GM18870 (cell line): Measurements from ENCODE around the gene CROCC2.

ENCODE experiments used
- ATAC-seq: cut with Tn5 transposase; IDR thresholded peaks from one replicate; pipeline ENCODE4 v1.9.1; 2021; ENCODE audit warnings: moderate library complexity; ENCODE audit not compliant: unreplicated experiment

Gene CROCC2

DNA sequence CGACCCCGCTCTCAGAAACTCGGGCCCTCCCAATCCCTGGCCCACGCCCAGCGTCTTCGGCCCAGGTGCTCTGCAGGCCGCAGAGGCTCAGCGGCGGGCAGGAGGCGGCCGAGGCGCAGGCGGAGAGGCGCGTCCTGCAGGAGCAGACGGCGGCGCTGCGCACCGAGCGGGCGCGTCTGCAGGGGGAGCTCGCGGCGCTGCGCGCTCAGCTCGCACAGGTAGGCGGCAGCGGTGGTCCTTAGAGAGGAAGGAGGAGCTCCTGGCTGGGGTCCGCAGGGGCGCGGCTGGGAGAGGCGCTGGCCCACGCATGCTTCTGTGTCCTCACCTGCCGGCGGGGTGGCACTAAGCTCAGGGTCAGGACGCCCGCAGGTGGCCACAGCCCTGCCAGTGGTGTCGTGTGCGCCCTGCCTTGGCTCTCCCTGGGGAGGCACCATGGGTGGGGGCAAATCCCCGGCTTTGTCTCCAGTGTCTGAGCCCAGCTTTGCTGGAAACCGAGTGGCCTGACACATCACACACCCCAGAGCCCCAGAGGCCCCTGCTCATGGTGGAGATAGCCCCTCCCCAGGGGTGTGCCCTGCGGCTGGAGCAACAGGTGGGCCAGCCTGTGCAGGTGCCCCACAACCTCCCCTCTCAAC is 77.3 kb downstream of the CROCC2 start:
- ATAC-seq, result no peak

DNA sequence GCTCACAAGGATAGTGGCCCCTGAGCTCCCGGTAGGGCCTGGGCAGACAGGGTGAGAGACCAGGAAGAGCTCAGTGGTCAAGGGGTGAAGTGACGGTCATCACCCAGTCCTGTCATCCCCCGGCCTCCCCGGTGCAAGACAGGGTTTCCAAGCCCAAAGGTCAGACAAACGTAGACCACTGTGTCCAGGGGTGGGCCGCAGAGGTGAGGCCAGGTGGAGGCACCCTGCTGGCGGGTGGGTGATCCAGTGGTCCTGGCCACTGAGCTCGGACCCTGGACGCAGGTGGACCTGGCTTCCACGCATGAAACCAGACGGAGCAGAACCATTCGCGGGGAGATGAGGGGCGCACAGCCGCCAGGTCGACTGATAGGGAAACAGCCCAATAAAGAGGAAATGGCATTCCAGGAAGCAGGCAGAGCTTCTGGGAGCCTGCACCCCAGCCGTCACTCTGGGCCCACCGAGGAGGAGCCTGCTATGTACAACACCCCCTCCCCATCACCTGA is 77.9 kb downstream of the CROCC2 start:
- ATAC-seq, result no peak

DNA sequence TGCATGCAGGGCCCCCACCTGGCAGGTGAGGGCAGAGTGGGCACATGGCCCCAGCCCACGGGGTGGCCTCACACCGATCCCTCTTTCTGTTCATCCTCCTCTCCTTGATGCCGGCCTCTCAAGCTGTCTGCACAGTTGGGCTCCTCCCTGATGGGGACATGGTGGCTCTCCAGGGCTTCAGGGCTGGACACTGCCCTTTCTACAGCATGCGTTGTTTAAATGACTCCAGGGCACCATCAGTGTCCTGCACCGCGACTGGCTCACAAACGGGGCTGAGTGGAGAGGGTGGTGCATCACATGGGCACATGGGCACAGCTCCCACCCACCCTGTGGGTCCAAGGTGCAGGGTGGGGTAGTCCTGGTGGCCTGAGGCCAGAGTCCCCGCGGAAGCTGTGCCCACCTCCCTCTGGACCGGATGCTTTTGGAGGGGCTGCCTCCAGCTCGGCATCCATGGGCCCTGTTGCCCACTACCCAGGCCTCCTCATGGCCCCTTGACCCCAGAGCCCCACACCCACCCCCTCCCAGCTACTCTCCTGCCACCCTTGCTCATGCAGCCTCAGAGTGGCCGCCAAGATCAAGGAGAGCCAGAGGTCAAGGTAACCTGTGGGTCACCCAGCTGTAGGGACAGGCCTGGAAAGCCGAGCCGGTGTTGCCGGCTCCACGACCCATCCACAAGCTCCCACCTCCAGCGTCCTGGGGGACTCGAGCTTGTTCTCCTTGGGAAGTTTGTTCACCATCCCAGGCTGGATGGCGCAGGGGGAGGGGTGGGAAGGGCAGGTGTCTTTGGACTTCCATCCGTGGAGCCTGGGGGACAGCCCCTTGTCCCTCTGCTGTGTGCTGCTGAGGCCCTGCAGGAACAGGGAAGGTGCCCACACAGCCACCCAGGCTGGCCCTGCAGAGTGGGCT is 80.0 kb downstream of the CROCC2 start:
- ATAC-seq, result no peak

DNA sequence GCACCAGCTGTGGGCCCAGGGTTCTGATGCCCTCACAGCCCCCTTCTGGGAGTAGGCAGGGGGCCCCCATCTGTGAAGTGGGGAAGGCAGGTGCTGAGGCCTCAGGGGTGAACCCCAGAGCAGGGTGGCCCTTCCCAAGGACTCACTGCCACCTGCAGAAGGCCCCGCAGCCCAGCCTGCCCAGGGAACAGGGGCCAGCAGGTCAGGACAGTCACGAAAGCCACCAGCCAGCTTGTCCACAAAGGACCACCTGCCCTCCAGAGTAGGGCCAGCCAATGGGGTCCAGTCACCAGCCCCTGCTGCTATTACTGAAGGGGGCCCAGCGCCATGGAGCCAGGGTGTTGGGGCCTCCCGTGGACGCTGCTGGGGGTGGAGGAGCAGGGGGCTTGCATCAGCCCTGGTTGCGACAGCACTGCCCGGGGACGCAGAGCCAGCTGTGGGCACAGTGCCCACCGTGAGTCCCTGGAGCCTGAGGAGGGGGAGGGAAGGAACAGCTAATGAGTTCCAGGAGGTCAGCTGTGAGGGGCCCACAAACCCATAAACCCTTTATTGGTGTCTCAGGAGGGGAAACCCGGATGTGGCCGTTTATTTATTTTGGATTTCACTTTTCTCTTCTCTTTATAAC is 80.8 kb downstream of the CROCC2 start:
- ATAC-seq, result no peak

DNA sequence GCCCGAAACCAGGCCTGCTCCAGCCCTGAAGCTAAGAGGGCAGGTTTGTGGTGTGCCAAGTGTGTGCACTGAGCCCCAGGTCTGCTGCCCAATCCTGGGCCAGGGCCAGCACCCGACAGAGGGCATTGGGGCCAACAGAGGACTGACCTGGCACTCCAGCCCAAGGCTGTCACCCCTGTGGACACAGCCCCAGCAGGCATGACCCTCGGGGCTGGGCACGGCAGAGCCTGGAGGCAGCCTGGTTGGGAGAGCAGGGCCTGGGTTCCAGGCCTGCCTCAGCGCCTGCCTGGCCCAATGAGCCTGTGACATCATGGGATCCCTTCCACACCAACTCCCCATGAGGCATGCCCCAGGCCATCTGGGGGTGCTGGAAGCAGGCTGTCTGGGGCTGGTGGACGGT is 81.5 kb downstream of the CROCC2 start:
- no peak for ATAC-seq

DNA sequence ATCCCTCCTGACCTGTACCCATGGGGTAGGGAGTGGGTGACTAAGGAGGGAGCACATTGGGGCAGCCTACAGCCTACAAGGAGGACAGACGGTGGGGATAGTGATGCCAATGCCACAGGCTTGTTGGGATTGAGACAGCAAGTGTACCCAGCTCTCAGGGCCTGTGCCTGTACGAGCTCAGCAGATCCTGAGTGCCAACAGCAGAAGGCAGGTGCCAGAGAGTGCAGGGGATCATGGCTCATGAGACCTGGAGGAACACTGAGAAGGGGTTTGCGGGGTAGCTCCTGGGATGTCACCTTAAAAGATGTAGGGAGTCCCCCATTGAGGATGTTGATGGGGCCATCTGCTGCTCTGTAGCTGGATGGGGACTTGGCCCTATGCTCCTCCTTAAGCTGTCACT is 82.0 kb downstream of the CROCC2 start:
- no peak for ATAC-seq

DNA sequence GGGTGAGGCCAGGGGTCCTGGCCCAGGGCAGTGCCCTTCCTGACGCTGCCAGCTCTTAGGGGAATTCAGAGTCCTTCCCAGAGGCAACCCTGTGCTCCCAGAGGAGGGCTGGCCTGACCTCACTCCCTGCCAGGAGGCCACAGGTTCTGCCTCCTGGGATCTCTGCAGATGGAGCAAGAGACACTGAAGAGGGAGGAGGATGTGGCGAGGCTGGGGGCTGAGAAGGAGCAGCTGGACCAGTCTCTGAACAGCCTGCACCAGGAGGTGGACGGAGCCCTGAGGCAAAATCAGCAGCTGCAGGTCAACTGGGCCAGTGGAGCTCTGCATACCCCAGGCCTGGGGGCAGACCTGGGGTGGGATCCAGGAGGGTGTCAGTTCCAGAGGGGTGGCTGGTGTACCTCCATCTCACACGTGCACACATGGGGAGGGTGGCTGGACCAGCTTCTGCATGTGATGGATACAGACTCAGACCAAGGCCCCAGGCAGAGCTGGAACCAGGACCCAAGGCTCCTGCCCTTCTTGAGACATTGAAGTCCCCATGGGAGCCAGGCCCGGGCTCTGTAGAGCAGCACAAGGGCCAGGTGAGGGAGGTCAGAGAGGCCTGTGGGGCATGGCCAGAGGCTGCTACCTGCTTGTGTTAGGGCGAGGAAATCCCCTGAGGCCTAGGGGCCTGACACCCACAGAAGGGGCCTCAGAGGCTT is 82.6 kb downstream of the CROCC2 start:
- ATAC-seq, result no peak

DNA sequence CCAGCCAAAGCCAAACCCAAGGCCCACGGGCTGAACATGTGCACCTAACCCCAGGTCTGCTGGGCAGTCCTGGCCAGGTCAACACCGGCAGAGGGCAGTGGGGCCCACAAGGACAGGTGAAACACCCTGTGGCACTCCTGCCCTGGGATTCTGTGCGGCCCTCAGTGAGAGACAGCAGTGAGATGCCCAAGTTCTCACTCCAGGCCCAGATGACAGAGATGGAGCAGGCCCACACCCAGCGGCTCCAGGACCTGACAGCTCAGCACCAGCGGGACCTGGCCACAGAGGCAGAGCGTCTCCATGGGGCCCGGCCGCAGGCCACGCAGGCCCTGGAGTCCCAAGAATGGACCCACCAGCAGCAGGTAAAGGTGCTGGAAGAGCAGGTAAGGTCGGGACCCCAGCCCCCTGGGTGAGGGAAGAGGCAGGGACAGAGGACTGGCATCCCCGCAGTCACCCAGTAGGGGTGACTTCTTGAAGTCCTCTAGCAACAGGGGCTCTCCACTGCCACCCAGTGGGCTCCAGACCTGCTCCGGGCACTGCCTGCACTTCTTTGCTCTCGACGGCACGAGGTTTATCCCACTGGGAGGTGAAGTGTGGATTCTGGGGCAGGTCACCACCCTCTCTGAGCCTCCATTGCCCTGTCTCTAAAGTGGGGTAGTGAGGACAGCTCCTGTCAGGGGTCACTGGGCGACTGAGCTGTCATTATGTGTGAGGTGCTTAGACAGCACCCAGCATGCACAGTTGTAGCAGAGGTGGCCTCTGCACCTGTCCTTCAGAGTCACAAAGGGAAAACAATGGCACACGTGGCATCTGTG is 83.5 kb downstream of the CROCC2 start:
- no peak for ATAC-seq

DNA sequence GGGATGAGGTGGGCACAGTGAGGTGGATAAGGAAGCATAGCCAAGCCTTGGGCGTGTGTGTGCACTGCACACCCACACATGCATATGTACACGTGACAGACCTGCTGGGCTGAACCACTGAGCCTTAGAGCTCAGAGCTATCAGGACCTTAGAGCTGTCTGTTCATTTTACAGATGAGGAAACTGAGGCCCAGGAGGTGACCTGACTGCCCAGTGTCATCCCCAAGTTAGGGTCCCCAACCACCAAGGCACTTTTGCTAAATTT is 84.1 kb downstream of the CROCC2 start:
- ATAC-seq, result no peak

DNA sequence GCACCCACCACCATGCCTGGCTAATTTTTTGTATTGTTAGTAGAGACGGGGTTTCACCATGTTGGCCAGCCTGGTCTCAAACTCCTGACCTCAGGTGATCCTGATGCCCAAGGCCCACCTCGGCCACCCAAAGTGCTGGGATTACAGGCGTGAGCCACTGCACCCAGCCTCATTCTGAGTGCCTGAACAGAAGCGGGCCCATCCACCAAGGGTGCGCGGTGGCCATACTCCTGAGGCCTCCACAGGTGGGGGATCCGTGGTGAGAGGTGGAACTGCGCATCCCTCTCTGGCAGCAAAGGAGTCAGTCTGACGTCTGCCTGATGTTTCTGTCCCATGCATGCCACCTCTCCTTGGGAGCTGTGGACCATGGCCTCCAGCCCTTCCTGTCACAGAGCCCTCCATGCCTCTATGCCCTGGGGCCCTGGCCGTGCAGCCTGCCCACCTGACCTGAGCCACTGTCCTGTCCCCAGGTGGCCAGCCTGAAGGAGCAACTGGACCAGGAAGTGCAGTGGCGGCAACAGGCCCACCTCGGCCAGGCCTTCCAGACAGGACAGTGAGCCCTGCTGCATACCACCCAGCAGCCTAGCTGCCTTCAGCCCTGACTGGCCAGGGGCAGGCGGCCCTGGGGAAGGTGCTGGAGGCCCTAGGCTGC is 84.7 kb downstream of the CROCC2 start:
- ATAC-seq, result no peak

DNA sequence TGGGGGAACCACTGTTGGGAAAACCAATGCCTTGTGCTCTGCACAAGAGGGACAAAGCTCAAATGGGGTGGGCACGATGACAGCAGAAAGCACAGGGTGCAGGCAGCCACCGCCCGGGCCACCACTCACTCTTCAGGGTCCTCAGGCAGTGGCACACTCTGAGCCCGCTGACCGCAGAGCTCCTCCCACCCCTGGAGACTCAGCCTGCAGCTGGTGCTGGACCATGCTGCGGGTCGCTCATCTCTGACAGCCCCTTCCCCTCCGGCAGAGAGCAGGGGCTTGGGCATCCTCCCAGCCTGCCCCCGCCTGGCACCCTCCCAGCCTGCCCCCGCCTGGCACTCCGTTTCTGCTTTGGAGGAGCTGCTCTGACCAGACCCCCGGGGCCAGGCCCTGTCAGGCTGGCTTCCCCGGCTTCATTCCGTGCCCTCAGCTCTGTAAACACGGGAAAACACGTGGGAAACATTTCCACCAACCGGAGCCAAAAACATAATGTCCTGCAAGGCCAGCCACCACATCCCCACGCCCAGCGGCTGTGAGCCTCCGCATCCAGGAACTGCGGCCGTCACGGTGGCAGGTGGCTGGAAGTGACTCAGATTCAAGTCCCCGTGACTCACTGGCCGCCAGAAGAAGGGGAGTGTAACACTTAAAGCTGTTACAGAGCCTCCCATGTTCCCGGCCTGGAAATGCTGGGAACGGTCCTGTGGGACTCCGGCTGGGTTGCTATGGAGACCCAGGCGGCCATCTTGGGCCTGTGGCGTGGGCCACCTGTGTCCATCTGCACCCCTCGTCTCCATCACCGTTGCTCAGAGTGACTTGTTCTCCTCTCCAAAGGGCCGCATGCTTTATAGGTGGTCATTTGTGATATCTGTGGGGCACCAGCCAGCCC is 85.5 kb downstream of the CROCC2 start:
- no peak for ATAC-seq

DNA sequence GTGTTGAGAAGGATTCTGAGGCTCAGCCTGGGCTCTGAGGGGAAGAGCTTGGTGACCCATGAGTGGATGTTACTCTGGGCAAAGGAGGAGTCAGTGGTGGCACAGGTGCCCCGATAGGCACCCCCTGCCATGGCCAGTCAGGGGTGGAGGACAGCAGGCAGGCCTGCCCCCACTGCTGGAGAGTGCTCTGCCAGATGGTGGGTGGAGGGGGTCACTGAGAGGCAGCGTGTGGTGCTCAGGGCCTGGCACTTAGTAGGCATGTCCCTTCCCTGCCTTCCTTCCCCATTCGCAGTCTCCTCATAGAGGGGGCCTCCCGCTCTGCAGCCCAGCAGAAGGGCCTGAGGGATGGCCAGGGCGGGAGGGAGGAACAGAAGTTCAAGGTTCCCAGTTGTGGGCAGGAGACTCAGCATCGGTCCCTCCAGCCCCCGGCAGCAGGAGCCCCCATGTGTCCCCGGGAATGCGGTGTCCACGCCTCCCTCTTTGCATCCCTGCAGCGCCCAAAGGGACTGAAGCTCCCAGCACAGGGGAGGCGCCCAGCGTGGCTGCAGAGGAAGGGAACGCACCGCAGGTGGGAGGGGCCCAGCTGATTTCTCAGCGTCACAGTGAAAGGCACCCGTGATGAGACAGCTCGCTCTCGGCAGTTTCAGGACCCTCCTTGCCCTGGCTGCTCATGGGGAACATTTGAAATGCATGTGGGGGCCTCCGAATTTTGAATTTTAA is 86.6 kb downstream of the CROCC2 start:
- no peak for ATAC-seq

DNA sequence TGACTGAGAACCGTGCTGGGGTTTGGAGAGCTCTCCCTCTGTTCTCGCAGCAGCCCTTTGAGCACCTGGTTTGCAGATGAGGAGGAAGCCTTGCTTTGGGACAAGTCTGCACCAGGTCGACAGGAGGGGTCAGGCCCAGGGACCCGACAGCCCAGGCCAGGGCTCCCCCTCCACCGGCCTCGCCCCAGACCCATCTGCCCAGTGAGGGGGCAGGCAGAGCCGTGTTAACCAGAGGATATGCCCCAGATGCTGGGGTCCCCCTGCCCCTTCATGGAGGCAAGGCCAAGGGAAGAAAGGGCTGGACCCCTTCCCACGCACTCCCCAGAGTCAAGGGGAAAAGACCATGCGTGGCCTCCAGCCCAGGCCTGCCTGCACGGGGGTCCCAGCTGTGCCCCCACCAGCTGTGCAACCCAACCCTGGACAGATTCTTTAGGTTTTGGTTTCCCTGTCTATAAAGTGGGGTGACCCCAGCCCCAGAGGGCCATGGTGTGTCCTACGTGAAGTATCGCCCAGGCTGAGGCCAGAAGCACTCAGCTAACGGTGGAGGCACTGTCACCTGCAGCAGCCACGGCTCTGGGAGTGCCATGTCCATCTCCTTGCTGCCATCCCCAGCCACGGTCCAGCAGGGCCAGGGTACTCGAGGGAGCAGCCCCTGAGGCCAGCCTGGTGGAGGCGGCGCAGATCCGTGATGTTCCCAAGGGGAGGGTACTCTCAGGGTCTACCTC is 87.5 kb downstream of the CROCC2 start:
- ATAC-seq, result no peak

DNA sequence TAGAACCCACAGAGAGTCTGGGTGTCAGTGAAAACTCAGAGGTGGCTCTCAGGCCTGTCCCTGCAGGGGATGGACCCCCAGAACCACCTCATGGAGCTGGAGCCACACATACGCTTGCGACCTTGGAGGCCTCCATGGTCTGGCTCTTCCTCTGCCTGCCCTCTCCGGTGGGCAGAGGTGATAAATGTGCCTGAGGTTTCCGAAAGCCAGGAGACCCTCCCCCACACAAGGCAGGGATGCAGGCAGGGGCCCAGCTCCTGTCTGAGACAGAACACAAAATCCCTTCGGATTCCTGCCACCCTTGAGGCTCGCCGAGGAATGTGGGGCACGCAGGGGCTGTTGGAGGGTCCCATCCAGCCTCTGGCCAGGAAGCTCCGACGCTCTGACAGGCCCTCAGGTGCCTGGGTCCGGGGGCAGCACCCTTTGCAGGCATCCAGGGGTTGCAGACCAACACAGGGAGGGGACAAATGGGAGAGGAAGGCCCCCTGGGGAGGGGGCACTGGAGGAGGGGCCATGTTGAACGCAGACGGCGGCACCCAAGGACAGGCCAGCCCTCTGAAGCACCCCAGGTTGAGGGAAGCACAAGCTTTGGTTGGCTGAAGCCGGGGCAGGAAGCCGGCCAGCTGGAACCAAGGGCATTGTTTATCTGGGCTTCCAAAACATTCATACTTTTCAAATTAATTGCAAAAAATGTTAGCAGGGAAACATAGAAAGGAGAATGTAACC is 88.2 kb downstream of the CROCC2 start:
- ATAC-seq, result no peak

DNA sequence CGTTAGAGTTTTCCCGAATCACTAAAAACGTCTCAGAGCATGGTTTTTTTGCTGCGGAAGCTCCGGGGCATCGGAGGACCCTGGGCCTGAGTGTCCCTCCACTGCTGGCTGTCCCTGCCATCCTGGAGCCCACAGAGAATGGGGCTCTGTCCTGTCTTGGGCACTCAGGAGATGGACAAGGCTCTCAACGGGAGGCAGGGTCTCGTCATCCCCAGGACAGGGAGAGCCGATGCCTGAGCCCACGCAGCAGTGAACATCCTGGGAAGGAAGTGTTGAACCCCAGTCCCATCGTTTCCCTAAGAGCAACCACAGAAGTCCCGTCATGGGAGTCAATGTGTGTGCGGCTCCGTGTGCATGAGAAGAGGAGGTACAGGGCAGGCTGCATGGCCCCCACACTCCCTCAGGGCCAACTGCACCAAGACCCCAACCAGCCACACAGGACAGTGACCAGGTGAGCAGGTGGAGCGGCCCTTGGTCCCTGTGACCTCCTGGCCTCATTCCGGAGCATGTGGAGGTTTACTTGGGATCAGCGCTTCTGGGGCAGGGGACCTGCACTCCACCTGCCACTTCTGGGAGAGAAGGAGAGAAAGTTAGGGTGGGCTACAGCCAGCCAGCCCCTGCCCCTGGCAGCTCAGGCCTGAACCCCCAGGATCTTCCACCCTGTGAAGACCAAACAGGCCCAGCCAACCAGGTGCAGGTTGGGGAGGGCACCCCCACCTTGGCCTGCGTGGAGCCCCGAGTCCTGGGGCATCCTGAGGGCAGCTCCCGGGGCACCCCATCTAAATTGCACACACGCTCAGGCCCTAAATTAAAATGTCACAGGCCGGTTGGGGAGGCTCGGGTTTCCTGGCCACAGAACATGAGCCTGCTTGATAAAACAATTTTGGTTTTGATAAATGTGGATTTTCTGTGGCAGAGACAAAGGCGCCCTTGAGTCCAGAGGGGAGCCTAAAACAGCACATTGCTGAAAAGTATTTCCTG is 89.2 kb downstream of the CROCC2 start:
- ATAC-seq, result no peak
